KG1 (cell line): ENCODE data around the gene CEP57L1.

Source experiments
- DNase-seq: peaks from one replicate; lab custom pipeline; 2025; lab: John Stamatoyannopoulos, UW

CEP57L1 gene

DNA sequence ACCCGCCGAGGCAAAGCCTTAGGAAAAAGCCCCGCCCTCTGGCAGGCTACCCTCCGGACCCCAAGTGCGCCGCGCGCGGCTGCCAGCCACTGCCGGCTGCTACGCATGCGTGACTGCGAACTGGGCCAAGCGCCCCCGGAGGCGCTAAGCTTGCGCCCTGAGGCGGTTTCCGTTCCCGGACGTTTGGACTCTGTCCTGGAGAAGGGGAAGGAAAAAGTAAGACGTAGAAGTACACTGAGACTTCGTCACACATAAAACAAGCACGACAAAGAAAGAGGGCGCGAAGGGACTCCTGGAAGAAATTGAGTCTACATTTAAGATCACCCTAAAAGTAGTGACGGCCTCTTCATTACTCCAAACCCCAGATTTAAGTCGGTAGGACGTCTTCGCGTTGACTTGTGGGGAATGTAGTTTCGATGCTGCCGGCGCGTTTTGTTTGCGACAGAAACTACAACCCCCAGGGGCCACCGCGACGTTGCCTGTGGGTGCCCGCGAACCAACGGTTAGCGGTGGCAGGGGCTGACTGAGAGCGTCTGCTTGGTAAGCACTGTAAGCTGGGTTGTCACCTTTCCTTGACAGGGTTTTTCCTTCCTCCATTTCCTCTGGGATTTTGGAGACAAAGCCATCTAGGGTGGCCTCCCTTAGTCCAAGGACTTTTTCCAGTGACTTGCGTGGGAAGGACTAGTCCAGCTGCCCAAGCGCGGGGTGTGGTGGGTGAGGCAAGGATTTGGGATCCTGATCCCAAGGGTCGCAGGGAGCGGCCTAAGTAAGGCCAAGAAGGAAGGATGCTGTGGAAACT lies at the start of gene CEP57L1:
TSS of gene CEP57L1 (plus strand) at position 472 of the 799 bp plus-strand sequence. CDS start 49,715 bp downstream, outside the sequence.
- peak; percentile 99 for DNase-seq

DNA sequence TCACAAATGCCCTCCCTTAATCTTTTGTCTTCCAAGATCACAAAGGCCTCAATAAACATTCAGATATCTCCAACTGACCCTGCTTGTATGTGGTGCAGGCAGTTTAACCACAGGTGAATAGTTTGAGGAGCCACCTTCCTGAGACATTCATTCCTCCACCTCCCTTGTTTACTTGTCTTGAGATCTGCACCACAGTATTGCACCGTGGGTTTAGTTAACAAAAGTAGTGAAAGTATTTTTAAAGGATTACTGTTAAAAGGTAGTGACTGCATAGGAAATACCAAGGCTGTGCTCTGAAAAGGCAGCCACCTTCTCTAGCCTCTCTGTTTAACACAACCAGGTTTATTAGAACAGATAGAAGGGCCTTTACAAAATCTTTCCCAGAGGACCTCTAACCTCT lies 47.1 kb upstream of the CEP57L1 start:
- DNase-seq: no peak

DNA sequence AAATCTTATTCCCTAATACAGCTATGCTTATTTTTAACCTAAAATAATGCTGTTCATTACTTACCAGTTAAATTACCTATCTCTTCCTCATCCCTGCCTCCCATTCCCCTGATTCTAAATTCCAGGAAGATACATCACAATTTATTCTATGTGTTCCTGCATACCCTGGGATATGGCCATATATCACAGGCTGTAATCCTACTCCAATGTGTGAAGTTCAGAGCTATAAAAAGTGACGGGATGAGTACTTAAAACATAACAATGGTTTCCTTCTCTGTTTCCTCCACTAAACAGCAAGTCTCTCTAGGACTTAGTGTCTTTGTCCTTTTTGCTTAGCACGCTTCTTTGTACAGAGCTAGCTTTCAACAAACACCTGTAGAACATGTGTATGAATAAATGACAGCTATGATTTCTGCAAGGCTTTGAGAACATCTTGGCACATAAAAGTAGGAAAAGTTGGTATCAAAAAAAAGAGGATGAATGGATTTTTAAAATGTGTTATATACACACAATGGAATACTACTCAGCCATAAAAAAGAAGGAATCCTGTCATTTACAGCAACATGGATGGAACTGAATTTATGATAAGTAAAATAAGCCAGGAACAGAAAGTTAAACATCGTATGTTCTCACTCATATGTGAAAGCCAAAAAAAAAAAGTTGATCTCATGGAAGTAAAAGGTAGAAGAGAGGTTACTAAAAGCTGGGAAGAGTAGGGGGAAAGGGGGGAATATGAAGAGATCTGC lies 46.5 kb upstream of the CEP57L1 start:
- no peak for DNase-seq

DNA sequence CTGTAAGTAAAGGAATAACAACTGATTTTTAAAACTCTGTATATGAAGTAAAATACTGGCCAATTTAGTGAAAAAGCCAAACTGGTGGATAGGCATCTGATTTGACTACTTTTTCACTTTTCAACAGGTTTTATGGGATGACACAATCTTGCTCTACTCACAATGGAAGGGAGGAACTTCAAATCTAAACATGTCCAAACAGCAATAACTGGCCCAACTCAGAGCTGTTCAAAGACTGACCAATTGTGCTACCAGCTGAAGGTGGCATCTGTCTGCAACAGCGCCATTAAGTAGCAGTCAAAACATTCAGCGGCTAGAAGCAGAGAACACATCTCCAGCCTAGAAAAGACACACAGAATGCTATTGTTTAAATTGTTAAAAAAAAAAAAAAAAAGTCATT lies 45.3 kb upstream of the CEP57L1 start:
- no peak for DNase-seq

DNA sequence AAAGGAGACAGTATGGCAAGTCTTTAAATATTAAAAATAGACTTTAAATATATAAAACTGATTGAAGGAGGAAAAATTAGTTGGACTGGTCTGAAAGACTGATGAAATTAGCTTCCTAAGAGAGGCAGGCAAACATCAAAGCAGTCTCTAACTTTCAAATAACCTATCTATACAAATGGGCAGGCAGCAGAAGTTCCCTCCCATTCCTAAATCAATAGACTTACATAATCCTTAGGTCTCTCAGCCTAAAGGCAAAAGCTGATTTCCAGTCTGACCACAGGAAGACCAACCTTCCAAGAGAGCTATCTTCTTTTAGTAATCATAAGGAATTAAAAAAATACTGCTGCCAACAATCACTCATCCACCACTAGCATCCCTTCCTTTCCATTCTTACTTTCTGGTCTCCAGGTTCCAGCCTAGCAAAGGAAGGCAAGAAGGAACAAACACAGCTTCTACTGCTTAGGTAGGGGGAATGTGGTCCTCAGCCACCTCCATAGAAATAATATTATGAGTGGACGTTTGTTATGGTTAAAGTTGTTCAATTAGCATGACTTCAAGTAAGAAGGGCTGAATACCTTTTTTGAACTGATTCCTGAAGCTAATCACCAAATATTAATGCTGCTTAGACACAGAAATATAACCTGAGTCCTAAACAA lies 44.7 kb upstream of the CEP57L1 start:
- no peak for DNase-seq

DNA sequence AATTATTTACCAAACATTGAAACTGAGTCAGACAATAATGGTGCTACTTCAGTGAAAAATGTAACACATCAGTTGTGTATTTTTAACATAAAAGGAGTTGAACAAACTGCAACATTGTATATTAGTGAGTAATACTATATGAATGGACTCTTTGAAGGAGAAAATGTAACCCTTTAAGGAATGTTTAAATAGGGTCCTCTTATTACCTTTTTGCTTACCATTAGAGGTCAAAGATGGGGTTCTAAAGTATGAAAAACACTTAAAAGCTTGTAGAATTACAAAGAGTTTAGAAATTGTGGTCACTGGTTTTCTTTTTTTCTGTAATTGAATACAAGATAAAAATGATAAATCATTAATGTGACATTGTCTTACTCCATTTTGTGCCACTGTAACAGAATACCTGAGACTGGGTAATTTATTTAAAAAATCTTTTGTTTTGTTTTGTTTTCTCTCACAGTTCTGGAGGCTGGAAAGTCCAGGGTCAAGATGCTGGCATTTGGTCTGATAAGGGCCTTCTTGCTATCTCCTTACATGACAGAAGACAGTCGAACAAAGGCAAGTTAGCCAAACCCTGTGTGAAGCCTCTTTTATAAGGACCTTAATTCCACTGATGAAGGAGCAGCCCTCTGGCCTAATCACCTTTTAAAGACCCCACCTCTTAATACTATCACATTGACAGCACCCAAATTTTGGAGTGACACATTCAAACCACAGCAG lies 43.8 kb upstream of the CEP57L1 start:
- no peak for DNase-seq

DNA sequence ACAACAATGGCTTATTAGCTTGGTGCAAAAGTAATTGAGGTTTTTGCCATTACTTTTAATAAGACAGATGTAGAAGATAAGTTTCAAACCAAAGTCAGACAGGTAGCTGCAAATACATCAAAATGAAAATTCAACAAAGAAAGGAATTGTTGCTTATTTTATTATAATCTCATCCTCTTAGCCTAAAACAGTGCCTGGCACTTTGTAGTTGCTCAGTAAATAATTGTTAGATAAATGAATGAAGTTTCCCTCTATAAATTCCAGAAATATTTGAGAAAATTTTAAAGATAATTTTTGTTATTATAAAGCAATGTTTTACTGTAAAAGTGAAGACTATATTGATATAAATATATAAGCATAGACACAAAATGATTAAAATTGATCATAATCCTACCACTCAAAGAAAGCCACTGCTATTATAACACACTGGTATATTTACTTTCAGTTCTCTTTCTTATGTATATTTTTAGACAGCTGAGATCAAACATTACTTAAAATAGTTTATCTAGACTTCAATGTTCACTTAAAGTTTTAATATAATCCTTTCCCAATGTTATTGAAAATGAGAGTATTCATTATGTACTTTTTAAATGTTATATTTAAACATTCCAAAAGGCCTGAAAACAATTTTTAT lies 43.2 kb upstream of the CEP57L1 start:
- DNase-seq: no peak

DNA sequence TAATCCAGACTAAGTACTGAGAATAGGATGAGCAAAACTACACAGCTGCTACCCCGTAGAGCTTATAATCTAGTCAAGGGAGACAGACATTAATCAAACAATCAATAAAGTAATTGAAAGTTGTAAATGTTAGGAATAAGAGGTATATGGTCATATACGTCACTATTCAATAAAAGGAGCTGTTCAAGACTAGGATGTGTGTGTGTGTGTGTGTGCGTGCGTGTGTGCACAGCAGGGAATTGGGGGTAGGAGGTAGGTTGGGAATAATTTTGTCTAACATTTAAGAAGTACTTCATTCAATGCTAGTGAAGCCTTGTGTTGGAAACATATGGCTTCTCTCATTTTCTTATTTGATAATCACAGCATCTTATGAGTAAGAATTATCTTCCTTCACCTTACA lies 42.5 kb upstream of the CEP57L1 start:
- DNase-seq: no peak

DNA sequence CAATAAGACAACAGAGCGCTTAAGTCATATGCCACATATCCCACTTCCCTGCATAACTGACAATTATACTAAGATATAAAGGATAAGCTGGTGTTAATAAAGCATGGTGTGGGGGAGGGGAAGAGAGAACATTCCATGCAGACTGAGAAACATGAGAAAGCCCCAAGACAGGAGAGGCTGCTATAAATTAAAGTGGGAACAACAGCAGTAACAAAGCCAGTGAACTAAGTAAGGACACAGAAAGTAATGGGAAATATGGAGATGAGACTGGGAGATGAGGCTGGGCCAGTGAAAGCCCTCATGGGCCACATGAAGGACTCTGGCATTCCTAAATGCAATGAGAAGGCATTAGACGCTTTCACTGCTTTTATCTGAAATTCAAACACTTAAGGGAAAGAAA lies 42.0 kb upstream of the CEP57L1 start:
- DNase-seq: no peak

DNA sequence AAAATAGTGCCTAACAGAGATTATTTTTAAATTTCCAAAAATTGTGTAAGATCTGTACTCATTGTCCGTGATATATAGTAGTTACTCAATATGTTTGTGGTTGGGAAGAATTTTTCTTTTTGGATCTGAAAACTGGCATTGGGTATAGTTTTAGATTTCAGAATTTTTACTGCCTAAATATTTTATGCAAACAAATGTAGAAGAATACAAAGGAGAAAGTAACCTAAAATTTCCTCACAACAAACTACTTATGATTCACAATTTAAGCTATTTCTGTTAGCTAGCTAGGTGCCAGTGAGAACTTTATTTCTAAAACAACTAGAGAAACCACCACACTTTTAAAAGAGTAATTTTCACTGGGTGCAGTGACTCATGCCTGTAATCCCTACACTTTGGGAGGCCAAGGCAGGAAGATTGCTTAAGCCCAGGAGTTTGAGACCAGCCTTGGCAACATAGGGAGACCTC lies 39.5 kb upstream of the CEP57L1 start:
- no peak for DNase-seq

DNA sequence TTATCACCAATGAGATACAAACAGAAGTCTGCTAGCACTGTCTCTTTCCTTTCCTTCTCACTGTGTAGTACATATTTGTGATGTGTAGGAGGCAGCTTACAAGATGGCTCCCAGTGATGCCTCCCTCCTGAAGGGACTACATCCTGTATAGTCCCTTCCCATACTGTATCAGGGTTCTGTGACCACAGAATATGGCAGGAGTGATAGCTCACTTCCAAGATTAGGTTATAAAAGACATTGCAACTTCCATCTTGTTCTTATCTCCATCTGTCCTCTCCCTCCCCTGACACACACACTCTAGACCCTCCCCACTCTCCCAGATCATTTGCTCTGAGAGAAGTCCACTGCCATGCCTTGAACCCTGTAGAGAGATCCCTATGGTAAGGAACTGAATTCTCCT lies 38.6 kb upstream of the CEP57L1 start:
- DNase-seq: no peak

DNA sequence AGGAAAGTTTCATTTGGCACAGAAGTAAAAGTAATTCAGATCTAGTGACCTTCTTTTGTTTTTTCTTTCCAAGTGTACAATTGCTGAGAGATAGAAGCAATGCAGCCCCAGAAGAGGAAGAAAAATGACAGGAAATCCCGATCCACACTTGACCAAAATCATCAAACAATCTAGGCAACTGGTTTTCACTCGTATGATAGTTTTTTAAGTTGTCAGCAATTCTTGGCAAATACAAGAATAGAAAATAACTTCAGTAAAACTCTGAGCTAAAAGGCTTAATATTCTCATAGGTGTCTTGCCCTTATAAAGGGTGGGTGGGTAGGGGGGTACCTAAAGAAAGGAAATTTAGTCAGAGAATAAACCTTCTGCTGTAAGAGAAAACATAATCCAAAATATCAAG lies 36.7 kb upstream of the CEP57L1 start:
- no peak for DNase-seq

DNA sequence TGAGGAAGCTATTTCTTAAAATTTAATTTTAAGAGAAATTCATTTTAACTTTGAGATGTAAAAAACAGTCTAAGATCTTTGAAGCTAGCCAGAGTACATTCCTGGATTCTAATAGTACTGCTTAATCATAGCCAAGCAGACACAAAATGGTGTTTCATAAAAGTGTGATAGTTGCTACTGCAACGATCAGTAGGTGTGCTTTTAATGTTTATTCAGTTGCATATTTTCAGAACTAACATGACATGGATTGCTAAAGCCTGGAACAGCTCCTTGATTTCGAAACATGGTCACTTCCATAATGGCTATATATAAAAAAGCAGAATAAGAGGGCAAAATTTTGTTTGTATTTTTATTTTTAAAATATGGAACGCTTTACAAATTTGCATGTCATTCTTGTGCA lies 36.2 kb upstream of the CEP57L1 start:
- no peak for DNase-seq

DNA sequence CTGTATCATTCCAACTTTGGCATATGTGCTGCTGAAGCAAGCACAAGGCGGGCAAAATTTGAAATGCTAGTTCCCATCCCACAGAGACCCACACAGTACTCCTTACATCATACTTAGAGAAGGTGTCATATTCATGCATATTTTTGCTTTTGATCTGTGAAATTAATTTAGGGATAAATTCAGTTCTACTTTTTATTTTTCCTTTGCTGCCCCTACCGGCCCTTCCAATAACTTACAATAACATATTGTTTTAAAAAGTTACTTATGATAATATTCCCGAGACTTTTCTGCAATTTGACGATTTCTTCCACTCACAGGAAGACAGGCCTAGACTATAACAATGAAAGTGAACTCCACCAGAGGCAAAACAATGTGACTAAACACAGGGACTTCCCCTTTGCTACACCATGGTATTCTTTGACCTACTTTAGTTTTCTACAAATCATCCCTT lies 35.7 kb upstream of the CEP57L1 start:
- peak; percentile 37 for DNase-seq

DNA sequence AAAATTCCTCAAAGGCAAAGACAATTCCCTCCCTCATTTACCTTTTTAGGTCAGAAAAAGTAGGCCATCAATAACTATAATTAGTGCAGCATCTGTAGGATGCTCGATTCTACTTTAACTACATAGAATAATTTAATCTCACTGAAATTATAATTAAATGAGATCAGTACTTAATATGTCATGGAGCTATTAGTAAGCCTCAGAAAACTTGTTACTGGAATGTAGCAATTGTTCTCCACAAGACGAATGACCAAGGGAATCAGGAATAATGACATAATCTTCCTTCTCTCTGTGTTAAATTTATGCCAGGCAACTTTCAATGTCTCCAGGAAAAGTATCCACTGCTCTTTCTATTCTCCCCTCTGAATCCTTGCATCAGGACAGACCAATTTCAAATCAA lies 34.7 kb upstream of the CEP57L1 start:
- no peak for DNase-seq

DNA sequence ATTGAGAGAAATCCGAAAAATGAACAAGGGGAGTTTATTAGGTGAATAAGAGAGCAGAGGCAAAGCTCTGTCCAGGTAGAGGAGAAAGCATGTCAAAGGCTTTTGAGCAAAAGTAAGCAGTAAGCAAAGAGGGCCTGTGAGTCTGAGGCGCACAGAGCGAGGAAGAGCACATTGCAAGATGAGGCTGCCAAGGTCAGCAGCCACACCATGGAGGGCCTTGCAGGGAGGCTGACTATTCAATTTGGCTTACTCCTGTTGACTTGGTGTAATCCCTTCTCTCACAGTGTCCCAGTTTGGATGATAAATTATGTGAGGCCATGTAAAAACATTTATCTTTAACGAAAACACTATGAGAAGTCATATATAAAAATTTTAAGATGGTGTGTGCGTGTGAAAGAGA lies 33.1 kb upstream of the CEP57L1 start:
- DNase-seq: no peak

DNA sequence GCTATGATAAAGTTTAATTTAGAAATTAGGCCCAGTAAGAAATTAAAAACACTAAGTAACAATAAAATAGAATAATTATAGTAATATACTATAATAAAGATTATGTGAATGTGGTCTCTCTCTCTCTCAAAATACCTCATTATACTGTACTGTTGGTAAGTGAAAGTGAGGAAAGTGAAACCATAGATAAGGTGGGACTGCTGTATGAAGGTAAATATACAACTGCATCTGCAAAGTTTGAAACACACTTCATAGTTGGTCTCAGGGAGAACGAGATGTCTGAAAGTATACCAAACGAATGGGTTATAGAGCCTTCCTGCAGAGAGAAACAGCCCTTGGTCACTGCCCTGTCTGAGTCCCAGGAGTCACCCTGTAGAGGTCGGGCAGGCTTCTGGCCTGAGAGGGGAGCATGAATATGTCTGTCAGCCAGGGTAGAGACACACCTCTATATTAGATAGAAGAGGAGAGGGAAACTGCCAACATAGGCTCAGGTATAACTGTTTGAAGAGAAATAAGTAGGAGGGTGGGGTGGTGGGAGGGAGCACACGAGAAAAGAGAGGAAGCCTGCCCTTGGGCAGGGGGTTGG lies 32.4 kb upstream of the CEP57L1 start:
- no peak for DNase-seq

DNA sequence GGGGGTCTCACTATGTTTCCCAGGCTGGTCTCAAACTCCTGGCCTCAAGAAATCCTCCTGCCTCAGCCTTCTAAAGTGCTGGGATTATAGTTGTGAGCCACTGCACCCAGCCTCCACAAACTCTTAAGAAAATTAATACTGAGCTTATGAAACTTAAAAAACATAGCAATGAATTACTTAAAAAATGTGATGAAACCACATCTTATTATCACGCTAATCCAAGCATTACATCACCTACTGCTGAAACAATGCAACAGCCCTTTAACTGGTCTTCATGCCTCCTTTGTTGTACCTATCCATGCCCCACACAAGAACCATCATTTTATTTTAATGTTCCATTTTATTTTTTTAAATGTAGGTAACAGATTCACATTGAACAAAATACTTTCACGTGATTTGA lies 25.6 kb upstream of the CEP57L1 start:
- no peak for DNase-seq

DNA sequence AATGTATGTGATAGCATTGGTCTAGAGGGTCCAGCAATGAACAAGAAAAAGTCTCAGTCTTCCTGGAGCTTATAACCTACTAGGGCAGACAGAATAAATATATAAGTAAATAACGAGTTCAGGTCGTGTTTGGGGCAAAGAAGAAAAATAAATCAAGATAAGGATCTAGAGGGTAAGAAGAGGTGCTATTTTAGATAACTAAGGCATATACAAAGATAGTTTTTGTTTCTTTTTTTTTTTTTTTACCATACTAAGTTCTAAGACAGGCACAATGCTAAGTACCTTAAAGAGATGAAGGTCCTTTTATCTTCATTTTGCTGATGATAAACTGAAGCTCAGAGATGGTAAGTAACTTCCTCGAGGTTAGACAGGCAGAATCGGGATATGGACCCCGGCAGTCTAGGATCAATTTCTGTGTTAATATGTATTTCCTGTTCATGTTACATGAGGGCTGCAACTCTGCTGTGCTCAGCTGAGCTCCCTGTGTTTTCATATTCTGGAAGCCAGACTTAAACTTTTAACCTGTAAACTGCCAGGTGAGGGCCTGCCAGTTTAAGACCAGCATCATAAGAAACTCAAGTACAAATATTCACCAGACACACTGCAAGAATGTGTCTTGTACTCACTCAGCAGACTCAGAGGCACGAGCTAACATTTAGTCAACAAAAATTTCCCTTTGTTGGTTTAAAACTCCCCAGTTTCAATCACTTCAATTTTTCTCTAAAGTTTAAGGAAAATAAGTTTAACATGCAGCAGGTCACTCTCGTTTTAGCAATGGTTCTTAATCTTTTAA lies 24.0 kb upstream of the CEP57L1 start:
- no peak for DNase-seq

DNA sequence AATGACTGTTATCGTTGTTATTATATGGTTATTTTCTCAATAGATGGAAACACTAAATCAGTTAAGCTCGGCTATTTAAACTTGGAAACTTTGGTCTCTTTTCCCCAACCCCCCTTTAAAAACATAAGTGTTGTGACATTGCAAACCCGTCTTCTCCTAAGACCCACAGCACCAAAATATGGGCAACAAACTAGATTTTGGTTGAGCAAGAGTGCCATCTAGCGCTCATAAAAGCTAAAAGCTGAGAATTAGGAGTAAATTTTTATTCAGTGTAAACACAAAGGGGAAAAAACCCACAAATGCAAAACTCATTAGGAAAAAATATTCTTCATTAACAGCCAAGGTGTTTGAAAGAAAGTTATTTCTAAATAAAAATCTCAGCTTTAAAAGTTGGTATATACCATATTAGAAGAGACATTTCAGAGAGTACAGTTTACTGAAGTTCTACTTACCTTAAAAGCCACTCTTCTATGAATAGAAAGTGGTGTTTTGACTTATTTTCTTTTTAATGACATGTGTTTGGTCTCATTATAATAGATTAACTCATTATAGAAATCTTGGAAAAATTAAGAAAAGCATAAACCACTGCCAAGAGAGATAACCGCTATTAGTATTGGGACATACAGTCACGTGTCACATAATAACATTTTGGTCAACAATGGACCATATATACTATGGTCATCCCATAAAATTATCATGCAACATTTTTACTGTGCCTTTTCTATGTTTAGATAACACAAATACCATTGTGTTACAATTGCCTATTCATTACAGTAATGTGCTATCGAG lies 21.8 kb upstream of the CEP57L1 start:
- DNase-seq: peak; percentile 77
